A673 (cell line): ENCODE results near the gene SBK3.

ENCODE experiments used
- CTCF ChIP-seq: fragments of 300-800, 200-600 bp; sonication (generic); conservative IDR thresholded peaks from 2 replicates; pipeline ENCODE4 v1.5.1; 2017; ENCODE audit warnings: low read depth, mild to moderate bottlenecking, antibody characterized with exemption, low read length, moderate library complexity, mixed read lengths
- EZH2 ChIP-seq: fragments of 200-600 bp; sonication (generic); IDR thresholded peaks from 2 replicates; pipeline ENCODE4 v1.6.1; 2017; ENCODE audit warnings: borderline replicate concordance, low read depth, mild to moderate bottlenecking, mixed read lengths, antibody characterized with exemption, low read length; ENCODE audit not compliant: poor library complexity, severe bottlenecking

GRCh38 chr19:55567708-55568328 is 22.5 kb upstream of the SBK3 start:
- TF ChIP-seq CTCF (no peak), EZH2 (no peak)
